Measurements from ENCODE around the gene IL15RA. TPM values are rescaled to one million over a fixed set of nuclear protein-coding genes. Genes with fewer than 3 reads are reported as not detected.

IL15RA gene
- total and polyA plus RNA-seq, 2 donors (not counting 3 experiments of a cell fraction or from before 2014, with no cell fraction given), result 18.8 to 20.6 TPM

- no peak overlapping the region for H3K9ac ChIP-seq (replicated peaks; ENCODE audit: extremely low read depth, insufficient read depth, low read length)
- BruUV-seq (replicated peaks), result no TSS peak
Observed at GRCh38 chr10:5905854-5906507, 71.4 kb downstream of the IL15RA start.

More at GRCh38 chr10:5905854-5906507, 71.4 kb downstream of the IL15RA start:
- DNase-seq (ENCODE audit: low read depth, low spot score) (no peak), FAIRE-seq (no peak)
- ChIA-PET POLR2A (no interaction called here), CTCF (no interaction called here)
- no peaks in the 10 kb centered on the region for H4K20me1 ChIP-seq (replicated peaks; ENCODE audit: control insufficient read depth, extremely low read depth, insufficient read depth, low read length)
- H3K4me3 ChIP-seq (replicated peaks in 1 of 3; ENCODE audit: insufficient read depth in 1 of 3, low read depth in 1 of 3, low read length in 3 of 3), result no peak overlapping the region
- peaks cover 2% of the 10 kb centered on the region for H3K4me1 ChIP-seq (ENCODE audit: control insufficient read depth, extremely low read depth, insufficient read depth, low read length)
- no peak overlapping the region for H3K27ac ChIP-seq (ENCODE audit: insufficient read depth, low read depth, low read length)
- no peaks in the 10 kb centered on the region for H3K27me3 ChIP-seq (ENCODE audit: control insufficient read depth in 2 of 2, insufficient read depth in 2 of 2, low read length in 2 of 2)
- intact Hi-C loops (cut with micrococcal nuclease) (no loop called here), dilution Hi-C loops (cut with MboI; ENCODE audit: extremely low pct_ligation_motif_present, low sequenced_read_pairs) (no loop called here)
- H3K9me1 ChIP-seq (replicated peaks; ENCODE audit: control insufficient read depth, extremely low read depth, insufficient read depth, low read length), result no peaks in the 10 kb centered on the region
- peaks cover 4% of the 10 kb centered on the region for H3K79me2 ChIP-seq (ENCODE audit: control insufficient read depth, insufficient read depth, low read length)
- no peaks in the 10 kb centered on the region for H3K9me3 ChIP-seq (replicated peaks; ENCODE audit: control insufficient read depth, insufficient read depth, low read length)
- H2AFZ ChIP-seq (ENCODE audit: low read depth, low read length), result no peak overlapping the region
- peaks cover 5 to 22% of the 10 kb centered on the region in 2 experiments for H3K36me3 ChIP-seq (ENCODE audit: control insufficient read depth in 2 of 2, extremely low read depth in 1 of 2, insufficient read depth in 2 of 2, low read length in 2 of 2)
- TF ChIP-seq MYC (IDR thresholded peaks at IDR 0.05; ENCODE audit: low read depth, low read length) (no peak), EZH2 (IDR thresholded peaks at IDR 0.05; ENCODE audit: borderline replicate concordance, low read depth, low read length, severe bottlenecking) (no peak), POLR2AphosphoS5 (IDR thresholded peaks at IDR 0.05; ENCODE audit: insufficient read depth, low read depth, low read length) (no peak), POLR2A (IDR thresholded peaks at IDR 0.05; ENCODE audit: low read depth, low read length) (no peak), MAX (IDR thresholded peaks at IDR 0.05; ENCODE audit: insufficient read depth, insufficient read length) (no peak), FOS (IDR thresholded peaks at IDR 0.05; ENCODE audit: borderline replicate concordance, insufficient read depth, low read length) (no peak), JUN (IDR thresholded peaks at IDR 0.05; ENCODE audit: borderline replicate concordance, insufficient read depth, insufficient read length, low read depth) (no peak), CTCF (IDR thresholded peaks at IDR 0.05; ENCODE audit: extremely low read depth in 1 of 2, insufficient read depth in 1 of 2, low read depth in 1 of 2, low read length in 2 of 2) (no peak), GATA2 (IDR thresholded peaks at IDR 0.05; ENCODE audit: insufficient read depth, insufficient read length, low read depth, low read length) (no peak)
- no peak overlapping the region for H3K4me2 ChIP-seq (ENCODE audit: insufficient read depth, low read length)

All from endothelial cell of umbilical vein (primary cell).